GM21423 (cell line): ENCODE results near the gene AMZ1.

Experiments
- ATAC-seq: cut with Tn5 transposase; IDR thresholded peaks from one replicate; pipeline ENCODE4 v1.9.1; 2021; ENCODE audit warnings: mild to moderate bottlenecking, moderate library complexity; ENCODE audit not compliant: unreplicated experiment

Gene AMZ1

DNA sequence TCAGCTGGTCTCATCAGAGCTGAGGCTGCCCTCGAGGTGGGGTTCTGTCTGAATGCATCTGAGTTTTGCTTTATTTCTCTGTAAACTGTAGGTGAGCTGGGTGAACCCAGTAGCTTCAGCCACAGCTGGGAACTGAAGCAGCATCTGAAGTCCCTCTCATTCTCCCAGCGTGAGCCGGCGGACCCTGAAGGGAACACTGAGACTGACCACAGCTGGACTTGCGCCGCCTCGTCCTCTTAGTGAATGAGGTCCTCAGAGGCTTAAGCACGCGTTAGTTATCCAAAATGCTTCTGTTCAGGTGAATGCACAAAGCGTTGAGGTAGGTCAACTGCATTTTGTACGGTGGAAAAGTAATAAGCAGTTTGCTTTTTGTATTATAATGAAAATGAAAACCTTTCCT lies 76.6 kb downstream of the AMZ1 start:
- ATAC-seq: no peak
